GM21381 (cell line): Measurements from ENCODE around the gene SLC46A2.

ENCODE experiments used
- ATAC-seq: cut with Tn5 transposase; IDR thresholded peaks from one replicate; pipeline ENCODE4 v1.9.1; 2021; ENCODE audit warnings: mild to moderate bottlenecking, moderate library complexity; ENCODE audit not compliant: unreplicated experiment

The SLC46A2 gene, protein sequence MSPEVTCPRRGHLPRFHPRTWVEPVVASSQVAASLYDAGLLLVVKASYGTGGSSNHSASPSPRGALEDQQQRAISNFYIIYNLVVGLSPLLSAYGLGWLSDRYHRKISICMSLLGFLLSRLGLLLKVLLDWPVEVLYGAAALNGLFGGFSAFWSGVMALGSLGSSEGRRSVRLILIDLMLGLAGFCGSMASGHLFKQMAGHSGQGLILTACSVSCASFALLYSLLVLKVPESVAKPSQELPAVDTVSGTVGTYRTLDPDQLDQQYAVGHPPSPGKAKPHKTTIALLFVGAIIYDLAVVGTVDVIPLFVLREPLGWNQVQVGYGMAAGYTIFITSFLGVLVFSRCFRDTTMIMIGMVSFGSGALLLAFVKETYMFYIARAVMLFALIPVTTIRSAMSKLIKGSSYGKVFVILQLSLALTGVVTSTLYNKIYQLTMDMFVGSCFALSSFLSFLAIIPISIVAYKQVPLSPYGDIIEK

DNA sequence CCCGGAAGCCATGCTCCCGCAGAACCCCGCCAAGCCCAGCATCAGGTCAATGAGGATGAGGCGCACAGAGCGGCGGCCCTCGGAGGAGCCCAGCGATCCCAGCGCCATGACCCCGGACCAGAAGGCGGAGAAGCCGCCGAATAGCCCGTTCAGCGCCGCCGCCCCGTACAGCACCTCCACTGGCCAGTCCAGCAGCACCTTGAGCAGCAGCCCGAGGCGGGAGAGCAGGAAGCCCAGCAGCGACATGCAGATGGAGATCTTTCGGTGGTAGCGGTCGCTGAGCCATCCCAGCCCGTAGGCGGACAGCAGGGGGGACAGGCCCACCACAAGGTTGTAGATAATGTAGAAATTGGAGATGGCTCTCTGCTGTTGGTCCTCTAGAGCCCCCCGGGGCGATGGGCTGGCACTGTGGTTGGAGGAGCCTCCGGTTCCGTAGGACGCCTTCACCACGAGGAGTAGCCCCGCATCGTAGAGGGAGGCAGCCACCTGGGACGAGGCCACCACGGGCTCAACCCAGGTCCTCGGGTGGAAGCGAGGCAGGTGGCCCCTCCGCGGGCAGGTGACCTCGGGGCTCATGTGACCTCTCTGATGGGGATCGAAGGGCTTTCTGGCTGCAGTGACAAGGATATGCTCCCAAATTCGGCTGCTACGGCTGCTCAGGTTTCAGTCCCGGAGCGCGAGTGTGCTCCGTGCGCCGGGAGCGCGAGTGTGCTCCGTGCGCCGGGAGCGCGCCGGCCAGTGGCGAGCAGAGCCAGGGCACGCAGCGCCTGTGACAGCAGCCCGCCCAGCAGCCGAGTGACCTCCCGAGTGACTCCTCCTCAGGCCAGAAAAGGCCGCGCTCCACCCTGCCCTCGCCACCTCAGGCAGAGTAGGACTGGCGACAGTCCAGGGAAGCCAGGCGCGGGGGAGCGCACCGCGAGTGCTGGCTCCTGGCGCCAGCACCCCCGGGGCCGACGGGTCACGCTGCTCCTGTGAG lies at the start of gene SLC46A2:
SLC46A2 (minus strand) TSS at position 771 of the 976 bp plus-strand sequence; CDS start at position 576, 195 bp downstream.
- no peak for ATAC-seq

DNA sequence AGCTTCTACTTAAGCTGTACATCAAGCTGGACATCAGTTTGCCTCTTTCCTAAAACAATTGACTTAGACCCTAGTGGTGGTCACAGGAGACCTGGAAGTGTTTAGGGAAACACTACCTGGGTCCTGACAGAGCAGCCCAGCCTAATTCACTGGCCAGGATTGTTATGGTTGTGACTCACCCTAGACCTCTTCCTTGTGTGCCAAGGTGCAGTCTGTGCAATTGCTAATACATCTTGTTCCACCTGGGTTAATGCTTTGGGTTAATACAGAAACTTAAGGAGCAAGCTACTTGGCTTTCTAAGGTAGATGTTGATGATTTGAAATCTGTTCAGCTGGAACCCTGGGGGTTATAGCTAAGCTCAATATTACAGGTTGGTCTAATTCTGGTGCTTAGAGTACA lies 48.7 kb upstream of the SLC46A2 start:
- no peak for ATAC-seq

DNA sequence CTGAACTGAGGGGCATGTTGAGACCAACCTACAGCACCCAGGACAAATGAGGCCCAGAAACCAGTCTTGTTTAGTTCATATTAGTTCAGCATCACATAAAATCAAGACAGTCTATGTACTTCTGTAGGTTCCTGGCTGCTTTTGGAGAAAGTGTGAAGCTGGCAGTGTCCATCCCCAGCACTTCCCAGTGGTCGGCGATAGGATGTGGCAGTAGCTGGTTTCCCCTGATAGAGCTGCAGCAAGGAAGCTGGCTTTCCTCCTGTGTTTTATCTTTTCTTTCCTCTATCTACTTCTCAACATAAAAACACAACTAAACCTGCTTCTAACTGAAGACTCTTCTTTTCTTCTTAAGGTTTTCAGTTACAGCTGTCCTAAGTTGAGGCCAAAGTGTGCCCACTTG lies 43.0 kb upstream of the SLC46A2 start:
- ATAC-seq = no peak

DNA sequence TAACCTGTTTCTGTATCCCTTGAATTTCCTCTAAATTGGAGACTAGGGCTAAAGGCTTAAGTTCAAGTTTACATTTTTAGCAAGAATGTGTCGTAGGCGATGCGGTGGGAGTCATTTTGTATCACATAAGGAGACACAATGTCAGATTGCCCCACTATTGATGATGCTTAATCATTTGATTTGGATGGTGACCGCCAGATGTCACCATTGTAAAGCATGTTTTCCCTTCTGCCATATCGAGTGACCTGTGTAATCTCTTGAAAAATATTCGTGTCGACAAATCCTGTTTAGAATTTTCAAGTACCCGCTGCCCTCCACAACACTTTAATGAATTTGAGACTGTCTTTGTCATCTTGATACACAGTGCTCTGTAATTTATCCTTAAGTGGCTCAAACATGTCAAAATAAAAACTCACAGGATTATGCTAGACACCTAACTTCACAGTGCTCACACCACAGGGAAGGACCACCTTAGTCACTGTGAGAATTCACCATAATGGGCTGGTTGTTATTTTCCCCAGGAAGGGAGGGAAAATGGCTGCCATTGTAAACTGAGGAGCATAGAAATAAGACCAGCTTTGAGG lies 34.5 kb upstream of the SLC46A2 start:
- ATAC-seq = no peak

DNA sequence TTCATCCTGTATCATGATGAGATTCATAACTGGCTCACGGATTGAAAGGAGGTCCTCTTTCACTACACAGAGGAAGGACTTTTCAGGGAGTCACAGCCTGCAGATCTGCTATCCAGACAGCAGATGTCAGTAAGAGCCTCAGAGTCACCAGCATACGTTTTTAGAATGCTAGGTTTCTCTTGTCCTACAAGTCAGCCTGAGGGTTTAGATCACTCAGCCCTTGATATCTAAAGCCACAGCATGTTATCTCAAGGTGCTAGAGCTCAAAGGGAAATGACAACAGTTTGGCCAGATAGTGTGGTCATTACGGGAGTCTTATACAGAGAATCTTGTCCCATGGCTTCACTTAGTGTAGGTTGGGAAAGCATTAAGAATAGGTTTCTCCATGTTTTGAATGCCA lies 30.9 kb upstream of the SLC46A2 start:
- ATAC-seq = peak; percentile 54

DNA sequence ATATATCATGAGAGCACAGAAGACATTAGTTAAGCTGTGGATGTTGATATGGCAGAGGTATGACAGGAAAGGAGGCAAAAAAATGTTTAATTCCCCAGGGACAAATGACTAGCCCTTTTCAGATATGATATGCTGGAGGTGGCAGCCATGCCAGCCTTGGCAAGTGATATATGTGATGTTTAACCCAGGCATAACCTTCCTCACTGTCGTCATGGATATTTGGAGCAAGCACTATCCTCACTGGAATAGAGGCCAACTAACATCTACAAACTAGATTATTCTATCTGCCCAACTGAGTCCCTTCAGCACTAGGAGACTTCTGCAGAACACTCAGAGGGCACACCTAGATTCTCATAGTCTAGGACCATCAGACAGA lies 27.3 kb upstream of the SLC46A2 start:
- no peak for ATAC-seq

DNA sequence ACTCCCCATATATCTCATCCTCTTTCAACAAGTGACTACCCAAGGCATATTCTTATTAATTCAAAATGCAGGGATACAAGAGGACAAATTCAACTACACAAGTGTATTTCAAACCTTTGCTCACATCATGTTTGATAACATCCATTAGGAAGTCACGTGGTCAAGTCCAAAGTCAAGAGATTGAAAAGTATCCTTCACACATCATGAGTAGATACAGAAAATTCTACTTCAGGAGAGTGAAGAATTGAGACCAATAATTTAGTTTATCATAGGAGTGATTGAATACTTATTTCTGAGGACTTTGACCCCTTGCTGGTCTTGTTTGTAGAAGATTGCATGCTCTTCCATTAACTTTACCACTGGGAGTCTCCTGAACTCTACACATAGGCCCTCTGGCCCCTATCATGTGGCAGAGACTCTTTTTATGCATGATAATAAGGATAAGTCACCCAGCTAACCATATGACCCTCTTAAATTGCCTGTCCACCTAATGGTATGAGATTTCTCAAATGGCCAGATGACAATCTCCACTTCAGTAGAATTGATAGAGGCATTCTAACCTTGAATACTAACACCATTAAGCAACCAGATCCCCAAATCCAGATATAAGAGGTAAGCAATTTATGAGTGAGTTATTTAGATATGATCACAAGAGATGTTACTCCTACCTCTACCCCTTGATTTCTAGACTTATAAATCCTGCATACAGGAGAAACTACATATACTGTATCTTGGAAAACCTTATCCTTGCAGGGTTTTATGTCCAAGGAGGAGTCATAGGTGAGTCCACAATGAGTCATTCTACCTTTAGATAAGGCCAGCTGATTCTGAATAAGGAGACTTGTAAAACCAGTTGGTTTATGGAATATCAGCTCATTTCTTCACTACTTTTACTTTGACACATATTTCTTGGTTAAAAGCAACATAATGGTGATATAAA lies 26.6 kb upstream of the SLC46A2 start:
- no peak for ATAC-seq

DNA sequence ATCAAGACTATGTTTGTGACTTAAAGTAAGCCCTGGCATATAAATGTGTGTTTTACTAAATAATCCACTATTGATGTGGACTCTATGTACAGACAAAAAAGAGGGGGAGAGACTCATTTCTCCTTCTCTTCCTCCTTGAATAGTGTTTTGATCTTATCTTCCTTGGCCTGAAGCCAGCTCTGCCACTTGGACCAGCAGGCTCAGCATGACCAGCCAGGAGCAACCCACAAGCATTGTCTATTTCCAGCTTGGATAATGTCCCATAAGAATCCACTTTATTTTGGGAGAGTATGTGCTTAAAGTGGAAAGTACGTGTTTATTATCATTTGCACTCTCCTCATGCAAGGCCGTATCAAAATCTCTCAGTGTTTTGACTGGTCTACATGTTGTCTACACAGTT lies 23.8 kb upstream of the SLC46A2 start:
- no peak for ATAC-seq

DNA sequence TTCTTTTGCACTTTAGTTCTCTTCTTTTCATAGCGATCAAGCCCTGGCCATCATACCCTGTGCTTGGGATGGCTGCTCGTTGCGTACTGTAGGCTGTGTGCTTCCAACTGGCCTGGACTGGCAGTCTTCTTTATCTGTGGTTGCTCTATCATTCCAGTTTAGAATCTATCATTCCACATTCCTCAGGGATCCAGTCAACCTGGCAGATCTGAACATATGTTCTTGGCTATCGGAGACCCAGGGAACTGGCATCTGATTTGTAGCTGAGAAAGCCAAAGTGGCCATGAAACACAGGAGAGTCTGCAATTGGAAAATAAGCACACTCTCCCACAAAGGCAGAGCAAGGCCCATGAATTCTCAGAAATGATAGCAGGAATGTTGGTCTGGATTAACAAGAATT lies 22.6 kb upstream of the SLC46A2 start:
- no peak for ATAC-seq

DNA sequence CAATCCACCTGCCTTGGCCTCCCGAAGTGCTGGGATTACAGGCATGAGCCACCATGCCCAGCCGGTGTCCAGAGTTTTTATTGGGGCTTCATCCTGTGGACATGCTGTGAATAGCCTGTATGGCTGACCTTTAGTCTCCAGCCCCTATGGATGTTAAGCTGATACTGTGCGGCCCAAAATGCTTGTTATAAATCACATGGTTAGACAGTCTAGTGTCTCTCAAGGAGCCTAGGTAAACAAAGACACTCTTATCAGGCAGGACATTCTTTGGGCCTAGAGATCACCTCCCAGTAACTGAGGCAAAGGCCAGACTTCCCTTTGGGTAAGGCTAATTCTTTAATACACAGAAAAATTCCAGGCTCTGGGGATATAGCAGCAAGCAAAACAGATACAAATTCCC lies 22.0 kb upstream of the SLC46A2 start:
- no peak for ATAC-seq

DNA sequence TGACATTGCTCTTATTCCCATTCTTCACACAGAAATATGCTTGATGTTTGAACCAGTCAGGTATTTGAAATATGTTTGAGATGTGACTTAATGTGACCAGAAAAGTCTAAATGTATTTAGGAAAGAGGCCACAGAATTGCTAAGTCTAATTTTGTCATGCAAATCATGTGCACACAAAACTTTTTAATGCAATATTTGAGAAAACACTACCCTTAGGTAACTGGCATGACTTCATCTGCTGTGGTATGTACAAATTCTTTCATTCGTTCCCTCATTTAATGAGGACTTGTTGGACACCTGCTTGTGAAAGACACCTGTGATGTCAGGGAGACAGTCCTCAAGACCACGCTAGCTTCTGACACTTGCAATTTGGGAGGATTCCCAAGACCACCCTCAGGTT lies 21.1 kb upstream of the SLC46A2 start:
- ATAC-seq = no peak

DNA sequence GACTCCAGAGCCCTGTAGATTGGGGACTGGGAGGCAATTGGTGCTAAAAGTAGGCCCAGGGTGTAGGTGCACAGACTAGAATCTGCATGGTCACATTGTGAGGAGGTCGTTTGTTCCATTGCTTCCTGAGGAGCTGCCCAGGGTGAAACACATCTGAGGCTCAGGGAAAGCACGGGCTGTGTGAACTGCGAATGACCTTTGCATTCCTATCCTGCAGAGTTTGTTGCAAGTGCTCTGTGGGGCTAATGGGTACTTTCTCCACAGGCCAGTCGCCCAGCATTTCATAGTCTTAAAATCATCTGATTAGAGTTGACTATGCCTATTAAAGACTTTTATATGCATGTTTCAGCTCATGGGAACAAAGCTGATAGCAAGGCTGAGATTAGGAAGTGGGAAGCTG lies 14.4 kb upstream of the SLC46A2 start:
- no peak for ATAC-seq

DNA sequence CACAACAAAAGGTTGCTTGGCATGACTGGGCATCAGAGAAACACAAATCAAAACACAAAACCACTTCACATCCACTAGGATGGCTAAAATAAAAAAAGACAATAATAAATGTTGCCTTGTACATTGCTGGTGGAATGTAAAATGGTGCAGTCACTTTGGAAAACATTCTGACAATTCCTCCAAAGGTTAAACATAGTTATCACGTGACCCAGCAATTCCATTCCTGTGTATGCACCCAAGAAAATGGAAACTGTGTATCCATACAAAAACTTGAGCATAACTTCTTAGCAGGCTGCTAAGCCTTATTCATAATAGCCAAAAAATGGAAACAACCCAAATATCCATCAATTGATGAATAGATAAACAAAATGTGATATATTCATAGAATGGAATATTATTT lies 10.2 kb upstream of the SLC46A2 start:
- no peak for ATAC-seq

DNA sequence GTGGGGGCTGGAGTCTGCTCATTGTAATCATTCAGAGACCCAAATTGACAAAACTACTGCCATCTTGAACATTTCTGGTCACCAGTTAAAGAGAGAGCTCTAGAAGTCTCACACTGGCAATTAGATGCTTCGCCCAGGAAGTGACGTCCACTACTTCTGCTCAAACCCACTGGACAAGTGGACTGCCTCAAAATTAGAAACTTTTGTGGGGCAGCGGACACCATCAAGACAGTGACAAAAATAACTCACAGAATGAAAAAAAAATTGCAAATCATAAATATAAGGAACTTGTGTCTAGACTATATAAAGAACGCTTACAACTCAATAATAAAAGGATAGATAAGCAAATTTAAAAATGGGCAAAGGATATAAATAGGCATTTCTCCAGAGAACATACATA lies 9.8 kb upstream of the SLC46A2 start:
- no peak for ATAC-seq

DNA sequence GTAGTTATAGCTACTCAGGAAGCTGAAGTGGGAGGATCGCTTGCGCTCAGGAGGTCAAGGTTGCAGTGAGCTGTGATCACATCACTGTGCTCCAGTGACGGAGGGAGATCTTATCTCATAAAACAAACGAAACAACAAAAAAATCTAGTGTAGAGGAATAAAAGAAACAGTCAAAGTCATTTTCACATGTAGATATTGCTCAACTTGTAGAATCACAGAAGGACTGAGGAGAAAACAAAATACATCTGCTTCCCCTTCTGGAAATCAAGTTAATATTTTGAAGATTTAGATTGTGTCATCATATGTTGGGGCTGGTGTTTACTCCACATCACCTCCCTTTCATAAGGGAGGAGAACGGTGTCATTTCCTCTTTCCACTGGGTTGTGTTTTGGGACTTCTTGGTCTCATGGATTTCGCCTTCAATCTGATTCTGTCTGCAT lies 8.2 kb upstream of the SLC46A2 start:
- ATAC-seq = no peak

DNA sequence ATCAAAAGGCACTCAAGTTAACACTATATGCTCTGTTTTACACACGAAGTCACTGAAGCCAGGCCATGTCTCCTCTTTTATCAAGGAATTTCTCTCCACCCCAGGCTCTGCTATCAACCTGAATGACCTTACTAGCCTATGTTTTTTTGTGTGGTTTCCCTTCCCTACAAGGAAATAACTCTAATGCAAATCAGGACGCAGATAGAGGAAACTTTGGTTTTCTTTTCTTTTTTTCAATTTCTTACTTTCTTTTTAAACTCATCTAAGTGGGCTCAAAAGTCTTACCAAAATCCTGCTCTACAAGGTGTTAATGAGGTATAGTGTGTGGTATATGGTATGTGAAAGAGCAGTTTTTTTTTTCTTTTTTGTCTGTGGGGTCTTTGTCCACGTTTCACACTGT lies 5.5 kb upstream of the SLC46A2 start:
- no peak for ATAC-seq

DNA sequence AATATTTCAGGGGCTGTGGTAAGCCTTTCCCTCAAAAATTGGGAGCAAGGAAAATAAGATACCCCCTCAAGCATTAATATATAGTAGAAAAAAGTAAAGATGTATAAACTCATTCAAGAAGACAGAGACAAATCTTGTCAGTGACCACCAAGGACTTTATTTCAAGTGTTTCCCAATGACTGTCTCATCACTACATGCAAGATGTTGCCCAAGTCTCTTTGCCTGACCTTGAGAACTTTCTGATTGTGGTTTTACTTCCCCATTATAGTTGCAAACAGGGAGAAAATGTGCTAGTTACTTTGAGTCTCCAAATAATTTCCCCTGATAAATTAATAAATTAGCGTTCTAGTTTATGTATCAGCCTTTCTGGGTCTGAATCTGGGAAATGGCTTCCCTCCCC lies 4.0 kb upstream of the SLC46A2 start:
- no peak for ATAC-seq

DNA sequence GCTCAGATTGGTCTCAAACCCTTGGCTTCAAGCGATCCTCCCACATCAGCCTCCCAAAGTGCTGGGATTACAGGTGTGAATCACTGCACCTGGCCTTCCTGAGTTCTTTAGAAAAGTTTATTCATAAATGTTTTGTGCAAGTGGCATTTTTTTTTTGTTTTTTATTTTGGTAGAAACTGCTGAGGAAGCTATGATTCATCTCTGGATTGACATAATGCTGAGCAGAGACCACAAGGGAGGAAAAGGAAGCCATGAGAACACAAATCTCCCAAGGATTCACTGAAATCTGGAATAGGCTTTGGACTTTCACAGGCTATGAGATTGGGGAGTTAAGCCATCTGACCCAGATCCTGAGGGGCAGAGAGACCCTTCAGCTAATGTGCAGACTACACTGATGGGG lies 3.4 kb upstream of the SLC46A2 start:
- no peak for ATAC-seq

DNA sequence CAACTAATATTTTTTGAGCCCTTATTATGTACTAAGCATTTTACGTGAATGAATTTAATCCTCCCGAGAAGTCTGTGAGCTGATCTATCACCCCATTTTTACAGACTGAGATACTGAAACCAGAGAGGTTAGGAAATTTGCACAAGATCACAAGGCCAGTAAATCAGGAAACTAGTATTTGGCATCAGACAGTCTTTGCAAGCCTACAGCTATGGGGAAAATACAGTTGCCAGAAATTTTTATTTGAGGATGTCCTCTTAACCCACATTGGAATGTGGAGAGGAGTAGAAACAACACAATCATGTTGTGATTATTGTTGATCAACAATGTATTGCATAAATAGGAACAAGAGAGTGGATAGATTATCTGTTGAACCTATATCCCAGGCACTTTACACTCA lies 2.3 kb upstream of the SLC46A2 start:
- ATAC-seq = no peak

DNA sequence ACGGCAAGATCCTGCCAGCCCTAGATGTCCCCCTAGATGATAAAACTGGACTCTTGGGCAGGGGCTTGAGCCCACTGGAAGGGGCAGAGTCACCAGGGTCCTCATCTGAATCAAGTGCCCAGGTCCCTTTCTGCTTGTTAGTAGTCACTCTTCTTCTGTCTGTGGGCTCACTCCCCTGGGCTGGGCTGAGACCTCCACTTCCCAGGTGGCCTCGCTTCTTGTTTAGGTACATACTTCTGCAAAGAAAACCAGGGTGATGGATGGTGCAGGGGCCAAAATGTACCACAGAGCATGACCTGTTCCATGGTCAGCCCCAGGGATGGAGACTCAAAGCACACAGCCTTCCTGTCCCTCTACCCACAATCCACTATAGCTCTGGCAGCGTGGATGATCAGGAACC lies 845 bp upstream of the SLC46A2 start:
- no peak for ATAC-seq
